Measurements from ENCODE around the gene PIK3AP1. TPM values are rescaled to one million over a fixed set of nuclear protein-coding genes. Genes with fewer than 3 reads are reported as not detected.
A peak's percentile ranks its signal among the peaks of the same experiment; 100 is the strongest.

Gene PIK3AP1
- total RNA-seq, 1 donor from 2014 or later: 6.7 TPM

DNA sequence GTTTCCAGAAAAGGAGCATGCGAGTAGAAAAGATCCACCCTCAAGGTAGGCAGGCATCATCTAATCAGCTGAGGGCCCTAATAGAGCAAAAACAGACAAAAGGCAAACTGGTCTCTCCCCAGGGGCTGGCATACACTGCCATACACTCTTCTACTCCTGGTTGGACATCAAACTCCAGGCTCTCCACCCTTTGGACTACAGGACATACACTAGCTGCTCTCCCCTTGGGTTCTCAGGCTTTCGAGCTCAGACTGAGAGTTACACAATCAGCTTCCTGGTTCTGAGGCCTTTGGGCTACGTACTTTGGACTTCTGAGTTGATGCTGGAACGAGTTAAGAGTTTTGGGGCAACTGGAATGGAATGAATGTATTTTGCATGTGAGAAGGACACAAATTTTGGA, 82.6 kb downstream of the PIK3AP1 start:
- peaks cover 10% of the 10 kb centered on the region for H3K9me3 Mint-ChIP-seq (ENCODE audit: unreplicated experiment)
- peaks cover 6% of the 10 kb centered on the region for H3K36me3 Mint-ChIP-seq (ENCODE audit: low read depth, unreplicated experiment)
- no peak for DNase-seq (ENCODE audit: low read depth)

DNA sequence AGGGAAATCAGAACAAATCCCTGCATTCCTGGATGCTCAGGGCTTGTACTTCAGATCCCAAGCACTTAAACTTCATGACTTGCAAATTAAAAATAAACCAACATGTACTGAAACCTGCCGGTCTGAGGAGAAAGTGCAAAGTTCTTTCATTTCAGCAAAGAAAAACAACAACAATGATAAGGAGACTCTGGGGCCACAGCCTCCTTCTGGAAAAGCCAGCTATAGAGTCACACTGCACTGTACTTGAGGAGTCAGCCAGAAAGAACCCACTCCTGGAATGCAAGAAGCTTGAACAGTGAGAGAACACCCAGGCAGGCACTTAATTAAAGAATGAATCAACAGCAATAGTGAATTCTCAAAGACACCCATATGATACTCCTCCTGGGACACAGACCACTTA, 83.8 kb downstream of the PIK3AP1 start:
- no peak overlapping the region for H2AFZ ChIP-seq (ENCODE audit: low read depth, low read length)
- H3K27ac ChIP-seq (ENCODE audit: low read depth, low read length): no peak overlapping the region
- H3K4me1 ChIP-seq (ENCODE audit: insufficient read depth, low read length): no peaks in the 10 kb centered on the region
- Mint-ChIP-seq H3K4me1 (ENCODE audit: low read depth, unreplicated experiment) (peaks cover 9% of the 10 kb centered on the region), H3K36me3 (ENCODE audit: low read depth, unreplicated experiment) (peaks cover 6% of the 10 kb centered on the region), H3K9me3 (ENCODE audit: unreplicated experiment) (peaks cover 10% of the 10 kb centered on the region), H3K27me3 (ENCODE audit: low read depth, unreplicated experiment) (peaks cover 2% of the 10 kb centered on the region), H3K4me3 (ENCODE audit: unreplicated experiment) (no peak overlapping the region), H3K27ac (ENCODE audit: unreplicated experiment) (no peak overlapping the region)
- H3K4me2 ChIP-seq (ENCODE audit: low read length): no peak overlapping the region
- peaks cover 3% of the 10 kb centered on the region for H3K27me3 ChIP-seq (ENCODE audit: insufficient read depth, low read length)
- H3K36me3 ChIP-seq (ENCODE audit: insufficient read depth, low read length): no peaks in the 10 kb centered on the region
- FAIRE-seq (no peak), DNase-seq (ENCODE audit: low read depth) (peak; percentile 22)
- H3K9me3 ChIP-seq (ENCODE audit: insufficient read depth, low read depth, low read length): no peaks in the 10 kb centered on the region
- TF ChIP-seq EZH2 (IDR thresholded peaks at IDR 0.05; ENCODE audit: insufficient read depth, low read length): no peak
- TF ChIP-seq, protein P1, sequence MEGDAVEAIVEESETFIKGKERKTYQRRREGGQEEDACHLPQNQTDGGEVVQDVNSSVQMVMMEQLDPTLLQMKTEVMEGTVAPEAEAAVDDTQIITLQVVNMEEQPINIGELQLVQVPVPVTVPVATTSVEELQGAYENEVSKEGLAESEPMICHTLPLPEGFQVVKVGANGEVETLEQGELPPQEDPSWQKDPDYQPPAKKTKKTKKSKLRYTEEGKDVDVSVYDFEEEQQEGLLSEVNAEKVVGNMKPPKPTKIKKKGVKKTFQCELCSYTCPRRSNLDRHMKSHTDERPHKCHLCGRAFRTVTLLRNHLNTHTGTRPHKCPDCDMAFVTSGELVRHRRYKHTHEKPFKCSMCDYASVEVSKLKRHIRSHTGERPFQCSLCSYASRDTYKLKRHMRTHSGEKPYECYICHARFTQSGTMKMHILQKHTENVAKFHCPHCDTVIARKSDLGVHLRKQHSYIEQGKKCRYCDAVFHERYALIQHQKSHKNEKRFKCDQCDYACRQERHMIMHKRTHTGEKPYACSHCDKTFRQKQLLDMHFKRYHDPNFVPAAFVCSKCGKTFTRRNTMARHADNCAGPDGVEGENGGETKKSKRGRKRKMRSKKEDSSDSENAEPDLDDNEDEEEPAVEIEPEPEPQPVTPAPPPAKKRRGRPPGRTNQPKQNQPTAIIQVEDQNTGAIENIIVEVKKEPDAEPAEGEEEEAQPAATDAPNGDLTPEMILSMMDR (IDR thresholded peaks at IDR 0.05; ENCODE audit: insufficient read depth, low read depth, low read length): no peak
- no peaks in the 10 kb centered on the region for H4K20me1 ChIP-seq (ENCODE audit: insufficient read depth, low read length)
- no peak overlapping the region for H3K4me3 ChIP-seq (ENCODE audit: insufficient read depth, low read depth, low read length)
- H3K79me2 ChIP-seq (ENCODE audit: insufficient read depth, low read length): no peaks in the 10 kb centered on the region
- H3K9ac ChIP-seq (ENCODE audit: low read length): no peak overlapping the region

More for the DNA sequence above, 82.6 kb downstream of the PIK3AP1 start:
- Mint-ChIP-seq H3K27ac (ENCODE audit: unreplicated experiment) (no peak overlapping the region), H3K4me3 (ENCODE audit: unreplicated experiment) (no peak overlapping the region), H3K4me1 (ENCODE audit: low read depth, unreplicated experiment) (peaks cover 9% of the 10 kb centered on the region), H3K27me3 (ENCODE audit: low read depth, unreplicated experiment) (peaks cover 2% of the 10 kb centered on the region)
- H4K20me1 ChIP-seq (ENCODE audit: insufficient read depth, low read length): no peaks in the 10 kb centered on the region
- no peak for FAIRE-seq
- no peak overlapping the region for H2AFZ ChIP-seq (ENCODE audit: low read depth, low read length)
- no peak overlapping the region for H3K9ac ChIP-seq (ENCODE audit: low read length)
- H3K36me3 ChIP-seq (ENCODE audit: insufficient read depth, low read length): no peaks in the 10 kb centered on the region
- TF ChIP-seq EZH2 (IDR thresholded peaks at IDR 0.05; ENCODE audit: insufficient read depth, low read length): no peak
- TF ChIP-seq, protein P1 (IDR thresholded peaks at IDR 0.05; ENCODE audit: insufficient read depth, low read depth, low read length): no peak
- no peak overlapping the region for H3K27ac ChIP-seq (ENCODE audit: low read depth, low read length)
- peaks cover 3% of the 10 kb centered on the region for H3K27me3 ChIP-seq (ENCODE audit: insufficient read depth, low read length)
- no peak overlapping the region for H3K4me3 ChIP-seq (ENCODE audit: insufficient read depth, low read depth, low read length)
- H3K4me2 ChIP-seq (ENCODE audit: low read length): no peak overlapping the region
- no peaks in the 10 kb centered on the region for H3K79me2 ChIP-seq (ENCODE audit: insufficient read depth, low read length)
- H3K4me1 ChIP-seq (ENCODE audit: insufficient read depth, low read length): no peaks in the 10 kb centered on the region
- H3K9me3 ChIP-seq (ENCODE audit: insufficient read depth, low read depth, low read length): no peaks in the 10 kb centered on the region

- Mint-ChIP-seq H3K9me3 (ENCODE audit: unreplicated experiment) (peaks cover 2% of the 10 kb centered on the region), H3K4me3 (ENCODE audit: unreplicated experiment) (no peak overlapping the region), H3K4me1 (ENCODE audit: low read depth, unreplicated experiment) (peaks cover 7% of the 10 kb centered on the region), H3K27me3 (ENCODE audit: low read depth, unreplicated experiment) (peaks cover 2% of the 10 kb centered on the region), H3K27ac (ENCODE audit: unreplicated experiment) (no peak overlapping the region), H3K36me3 (ENCODE audit: low read depth, unreplicated experiment) (peaks cover 4% of the 10 kb centered on the region)
- H3K27me3 ChIP-seq (ENCODE audit: insufficient read depth, low read length): no peaks in the 10 kb centered on the region
- no peaks in the 10 kb centered on the region for H3K36me3 ChIP-seq (ENCODE audit: insufficient read depth, low read length)
- no peak overlapping the region for H3K4me3 ChIP-seq (ENCODE audit: insufficient read depth, low read depth, low read length)
- H2AFZ ChIP-seq (ENCODE audit: low read depth, low read length): no peak overlapping the region
- no peak for DNase-seq (ENCODE audit: low read depth)
- TF ChIP-seq EZH2 (IDR thresholded peaks at IDR 0.05; ENCODE audit: insufficient read depth, low read length): no peak
- TF ChIP-seq, protein P1 (IDR thresholded peaks at IDR 0.05; ENCODE audit: insufficient read depth, low read depth, low read length): no peak
- no peaks in the 10 kb centered on the region for H3K4me1 ChIP-seq (ENCODE audit: insufficient read depth, low read length)
- no peak overlapping the region for H3K9ac ChIP-seq (ENCODE audit: low read length)
- no peaks in the 10 kb centered on the region for H4K20me1 ChIP-seq (ENCODE audit: insufficient read depth, low read length)
- no peaks in the 10 kb centered on the region for H3K9me3 ChIP-seq (ENCODE audit: insufficient read depth, low read depth, low read length)
- no peak for FAIRE-seq
- no peaks in the 10 kb centered on the region for H3K79me2 ChIP-seq (ENCODE audit: insufficient read depth, low read length)
- H3K27ac ChIP-seq (ENCODE audit: low read depth, low read length): no peak overlapping the region
- H3K4me2 ChIP-seq (ENCODE audit: low read length): no peak overlapping the region
Measured at GRCh38 chr10:96632974-96633710, 87.2 kb downstream of the PIK3AP1 start.

Data from astrocyte (in vitro differentiated cells and primary cell).